ENCODE measurements around the gene C10orf105. TPM values are rescaled to one million over a fixed set of nuclear protein-coding genes. Genes with fewer than 3 reads are reported as not detected.

Gene C10orf105
- polyA plus RNA-seq, 1 of the 3 experiments (the other 2 are of a cell fraction) = not detected

- Histone ChIP-seq H3F3A (replicated peaks; ENCODE audit: insufficient read depth) (peaks cover 3% of the 10 kb centered on the region), H3K9ac (no peak overlapping the region), H3K4me1 (ENCODE audit: control insufficient read depth in 1 of 2, insufficient read depth in 2 of 2, low read depth in 1 of 2, low read length in 1 of 2) (no peaks in the 10 kb centered on the region), H3K27ac (ENCODE audit: low read depth in 2 of 2, low read length in 1 of 2) (no peak overlapping the region), H3K27me3 (ENCODE audit: insufficient read depth) (peaks cover 15% of the 10 kb centered on the region), H3K36me3 (replicated peaks in 1 of 2; ENCODE audit: control insufficient read depth in 1 of 2, insufficient read depth in 2 of 2, low read length in 1 of 2) (no peaks in the 10 kb centered on the region), H3K9me3 (no peaks in the 10 kb centered on the region), H3K79me2 (ENCODE audit: insufficient read depth) (no peaks in the 10 kb centered on the region), H3K9me2 (no peaks in the 10 kb centered on the region), H3K4me2 (no peak overlapping the region), H3K4me3 (ENCODE audit: low read depth in 2 of 2, low read length in 1 of 2) (no peak overlapping the region), H2AFZ (ENCODE audit: low read depth) (no peak overlapping the region), H4K20me1 (ENCODE audit: insufficient read depth) (no peaks in the 10 kb centered on the region)
- CTCF ChIA-PET = interaction anchor here (0.7 to 7.0 kb wide), 5 partner anchors 12 to 366 kb away, joined by 3 to 52 read pairs (median 3); no protein-coding TSS in a partner anchor
- DNase-seq = no peak
- TF ChIP-seq USF1 (IDR thresholded peaks at IDR 0.05; ENCODE audit: borderline replicate concordance, low read depth) (no peak), PBX3 (IDR thresholded peaks at IDR 0.05) (no peak), EZH2phosphoT487 (IDR thresholded peaks at IDR 0.05; ENCODE audit: borderline replicate concordance, low read depth) (no peak), GABPA (IDR thresholded peaks at IDR 0.05; ENCODE audit: low read depth) (no peak), EP300 (IDR thresholded peaks at IDR 0.05; ENCODE audit: borderline replicate concordance in 1 of 2, low read depth in 1 of 2, low read length in 1 of 2) (no peak), RXRA (IDR thresholded peaks at IDR 0.05; ENCODE audit: borderline replicate concordance, low read depth) (no peak), FOSL2 (IDR thresholded peaks at IDR 0.05; ENCODE audit: borderline replicate concordance, low read depth) (no peak), MAX (IDR thresholded peaks at IDR 0.05; ENCODE audit: low read depth) (no peak), IRF3 (IDR thresholded peaks at IDR 0.05; ENCODE audit: low read depth, low read length) (no peak), RCOR1 (IDR thresholded peaks at IDR 0.05; ENCODE audit: low read length) (no peak), GATA2 (CRISPR knock-in tag; IDR thresholded peaks at IDR 0.05) (no peak), SIN3A (IDR thresholded peaks at IDR 0.05; ENCODE audit: borderline replicate concordance, low read depth, low read length) (no peak), TEAD4 (IDR thresholded peaks at IDR 0.05; ENCODE audit: borderline replicate concordance, insufficient read depth) (no peak), NRF1 (IDR thresholded peaks at IDR 0.05; ENCODE audit: low read depth, low read length) (no peak)
- WGBS (ENCODE audit: low lambda C conversion rate) = 79% methylated on average over 13 of the region's 13 CpGs
- POLR2A ChIA-PET = no interaction called here
Observed at GRCh38 chr10:71685554-71686232, 33.9 kb downstream of the C10orf105 start.
